ENCODE measurements around the gene SRGAP3. TPM values are rescaled to one million over a fixed set of nuclear protein-coding genes. Genes with fewer than 3 reads are reported as not detected.
"Not testable (repeated sequence)": the region's sequence is repeated elsewhere in the genome, so short reads cannot be mapped to it uniquely, and the experiment has no call there.

Gene SRGAP3
- total RNA-seq, 1 donor from 2014 or later: 0.54 TPM

- no peaks in the 10 kb centered on the region for H3K4me1 Mint-ChIP-seq (ENCODE audit: low read depth)
- peaks cover 4% of the 10 kb centered on the region for H3K27me3 Mint-ChIP-seq (ENCODE audit: insufficient read depth)
- DNase-seq (ENCODE audit: low spot score): no peak
- H3K4me3 Mint-ChIP-seq: no peak overlapping the region
- intact Hi-C loops (cut with micrococcal nuclease): no loop called here
- no peaks in the 10 kb centered on the region for H3K36me3 Mint-ChIP-seq (ENCODE audit: low read depth)
- H3K9me3 Mint-ChIP-seq: no peaks in the 10 kb centered on the region
- H3K27ac Mint-ChIP-seq: no peak overlapping the region
These were observed 149.5 kb downstream of the SRGAP3 start for GRCh38 chr3:9099702-9100512.

- intact Hi-C loops (cut with micrococcal nuclease): no loop called here
- Mint-ChIP-seq H3K36me3 (ENCODE audit: low read depth) (no peaks in the 10 kb centered on the region), H3K27me3 (ENCODE audit: insufficient read depth) (peaks cover 4% of the 10 kb centered on the region), H3K4me3 (no peak overlapping the region), H3K4me1 (ENCODE audit: low read depth) (no peaks in the 10 kb centered on the region), H3K27ac (no peak overlapping the region), H3K9me3 (no peaks in the 10 kb centered on the region)
- DNase-seq (ENCODE audit: low spot score): no peak
These were observed 150.4 kb downstream of the SRGAP3 start for GRCh38 chr3:9098716-9099675.

- no peaks in the 10 kb centered on the region for H3K36me3 Mint-ChIP-seq (ENCODE audit: low read depth)
- no peak for DNase-seq (ENCODE audit: low spot score)
- H3K4me3 Mint-ChIP-seq: no peak overlapping the region
- H3K4me1 Mint-ChIP-seq (ENCODE audit: low read depth): no peaks in the 10 kb centered on the region
- no peaks in the 10 kb centered on the region for H3K9me3 Mint-ChIP-seq
- H3K27me3 Mint-ChIP-seq (ENCODE audit: insufficient read depth): peaks cover 4% of the 10 kb centered on the region
- no peak overlapping the region for H3K27ac Mint-ChIP-seq
- intact Hi-C loops (cut with micrococcal nuclease): no loop called here
These were observed 152.0 kb downstream of the SRGAP3 start for GRCh38 chr3:9097495-9097894.

- intact Hi-C loops (cut with micrococcal nuclease): no loop called here
- no peaks in the 10 kb centered on the region for H3K4me1 Mint-ChIP-seq (ENCODE audit: low read depth)
- H3K27ac Mint-ChIP-seq: no peak overlapping the region
- H3K36me3 Mint-ChIP-seq (ENCODE audit: low read depth): no peaks in the 10 kb centered on the region
- H3K27me3 Mint-ChIP-seq (ENCODE audit: insufficient read depth): no peaks in the 10 kb centered on the region
- DNase-seq (ENCODE audit: low spot score): no peak
- H3K4me3 Mint-ChIP-seq: no peak overlapping the region
- no peaks in the 10 kb centered on the region for H3K9me3 Mint-ChIP-seq
These were observed 157.8 kb downstream of the SRGAP3 start for GRCh38 chr3:9091486-9092235.

- intact Hi-C loops (cut with micrococcal nuclease): no loop called here
- Mint-ChIP-seq H3K27ac (no peak overlapping the region), H3K27me3 (ENCODE audit: insufficient read depth) (peaks cover 2% of the 10 kb centered on the region), H3K4me3 (no peak overlapping the region), H3K4me1 (ENCODE audit: low read depth) (no peaks in the 10 kb centered on the region), H3K9me3 (no peaks in the 10 kb centered on the region), H3K36me3 (ENCODE audit: low read depth) (no peaks in the 10 kb centered on the region)
- no peak for DNase-seq (ENCODE audit: low spot score)
These were observed 160.7 kb downstream of the SRGAP3 start for GRCh38 chr3:9088441-9089353.

GRCh38 chr3:9087831-9088413 lies 161.5 kb downstream of the SRGAP3 start:
- no peaks in the 10 kb centered on the region for H3K4me1 Mint-ChIP-seq (ENCODE audit: low read depth)
- H3K36me3 Mint-ChIP-seq (ENCODE audit: low read depth): no peaks in the 10 kb centered on the region
- DNase-seq (ENCODE audit: low spot score): no peak
- H3K27me3 Mint-ChIP-seq (ENCODE audit: insufficient read depth): peaks cover 6% of the 10 kb centered on the region
- no peaks in the 10 kb centered on the region for H3K9me3 Mint-ChIP-seq
- intact Hi-C loops (cut with micrococcal nuclease): no loop called here
- H3K27ac Mint-ChIP-seq: no peak overlapping the region
- H3K4me3 Mint-ChIP-seq: no peak overlapping the region

GRCh38 chr3:9085428-9085827 lies 164.0 kb downstream of the SRGAP3 start:
- intact Hi-C loops (cut with micrococcal nuclease); H3K9me3 Mint-ChIP-seq; H3K4me3 Mint-ChIP-seq; DNase-seq (ENCODE audit: low spot score); H3K27me3 Mint-ChIP-seq (ENCODE audit: insufficient read depth); H3K27ac Mint-ChIP-seq; H3K36me3 Mint-ChIP-seq (ENCODE audit: low read depth); H3K4me1 Mint-ChIP-seq (ENCODE audit: low read depth): not testable (repeated sequence)

- no peaks in the 10 kb centered on the region for H3K4me1 Mint-ChIP-seq (ENCODE audit: low read depth)
- H3K9me3 Mint-ChIP-seq: no peaks in the 10 kb centered on the region
- H3K27me3 Mint-ChIP-seq (ENCODE audit: insufficient read depth): peaks cover 8% of the 10 kb centered on the region
- intact Hi-C loops (cut with micrococcal nuclease): no loop called here
- H3K36me3 Mint-ChIP-seq (ENCODE audit: low read depth): no peaks in the 10 kb centered on the region
- H3K27ac Mint-ChIP-seq: no peak overlapping the region
- no peak for DNase-seq (ENCODE audit: low spot score)
- H3K4me3 Mint-ChIP-seq: no peak overlapping the region
These were observed 168.1 kb downstream of the SRGAP3 start for GRCh38 chr3:9081184-9081818.

GRCh38 chr3:9080163-9080562 lies 169.3 kb downstream of the SRGAP3 start:
- H3K4me1 Mint-ChIP-seq (ENCODE audit: low read depth): no peaks in the 10 kb centered on the region
- peaks cover 7% of the 10 kb centered on the region for H3K27me3 Mint-ChIP-seq (ENCODE audit: insufficient read depth)
- no peaks in the 10 kb centered on the region for H3K9me3 Mint-ChIP-seq
- DNase-seq (ENCODE audit: low spot score): no peak
- H3K36me3 Mint-ChIP-seq (ENCODE audit: low read depth): no peaks in the 10 kb centered on the region
- intact Hi-C loops (cut with micrococcal nuclease): no loop called here
- no peak overlapping the region for H3K4me3 Mint-ChIP-seq
- no peak overlapping the region for H3K27ac Mint-ChIP-seq

GRCh38 chr3:9079676-9080075 lies 169.8 kb downstream of the SRGAP3 start:
- Mint-ChIP-seq H3K27ac (no peak overlapping the region), H3K4me1 (ENCODE audit: low read depth) (no peaks in the 10 kb centered on the region), H3K9me3 (no peaks in the 10 kb centered on the region), H3K4me3 (no peak overlapping the region), H3K36me3 (ENCODE audit: low read depth) (no peaks in the 10 kb centered on the region), H3K27me3 (ENCODE audit: insufficient read depth) (peaks cover 7% of the 10 kb centered on the region)
- no peak for DNase-seq (ENCODE audit: low spot score)
- intact Hi-C loops (cut with micrococcal nuclease): no loop called here

GRCh38 chr3:9078561-9079240 lies 170.7 kb downstream of the SRGAP3 start:
- peaks cover 6% of the 10 kb centered on the region for H3K27me3 Mint-ChIP-seq (ENCODE audit: insufficient read depth)
- no peak overlapping the region for H3K27ac Mint-ChIP-seq
- H3K9me3 Mint-ChIP-seq: no peaks in the 10 kb centered on the region
- intact Hi-C loops (cut with micrococcal nuclease): no loop called here
- no peak overlapping the region for H3K4me3 Mint-ChIP-seq
- H3K36me3 Mint-ChIP-seq (ENCODE audit: low read depth): no peaks in the 10 kb centered on the region
- H3K4me1 Mint-ChIP-seq (ENCODE audit: low read depth): no peaks in the 10 kb centered on the region
- DNase-seq (ENCODE audit: low spot score): no peak
